Measurements from ENCODE around the gene CDR2.
A peak's percentile ranks its signal among the peaks of the same experiment; 100 is the strongest.
"Not testable (repeated sequence)": the region's sequence is repeated elsewhere in the genome, so short reads cannot be mapped to it uniquely, and the experiment has no call there.

CDR2 gene

GRCh38 chr16:22372882-22373661, 1.3 kb downstream of the CDR2 start:
- DNase-seq (ENCODE audit: low read depth), result no peak
- peak overlapping the region; percentile 72 for H3K4me3 ChIP-seq (ENCODE audit: low read depth, low read length)
- no peak for TF ChIP-seq CTCF (IDR thresholded peaks at IDR 0.05; ENCODE audit: insufficient read depth, low read depth, low read length, missing control alignments)

- no peak overlapping the region for H3K4me3 ChIP-seq (ENCODE audit: low read depth, low read length)
- no peak for TF ChIP-seq CTCF (IDR thresholded peaks at IDR 0.05; ENCODE audit: insufficient read depth, low read depth, low read length, missing control alignments)
- no peak for DNase-seq (ENCODE audit: low read depth)
Measured at GRCh38 chr16:22370038-22370820, 4.2 kb downstream of the CDR2 start.

DNA sequence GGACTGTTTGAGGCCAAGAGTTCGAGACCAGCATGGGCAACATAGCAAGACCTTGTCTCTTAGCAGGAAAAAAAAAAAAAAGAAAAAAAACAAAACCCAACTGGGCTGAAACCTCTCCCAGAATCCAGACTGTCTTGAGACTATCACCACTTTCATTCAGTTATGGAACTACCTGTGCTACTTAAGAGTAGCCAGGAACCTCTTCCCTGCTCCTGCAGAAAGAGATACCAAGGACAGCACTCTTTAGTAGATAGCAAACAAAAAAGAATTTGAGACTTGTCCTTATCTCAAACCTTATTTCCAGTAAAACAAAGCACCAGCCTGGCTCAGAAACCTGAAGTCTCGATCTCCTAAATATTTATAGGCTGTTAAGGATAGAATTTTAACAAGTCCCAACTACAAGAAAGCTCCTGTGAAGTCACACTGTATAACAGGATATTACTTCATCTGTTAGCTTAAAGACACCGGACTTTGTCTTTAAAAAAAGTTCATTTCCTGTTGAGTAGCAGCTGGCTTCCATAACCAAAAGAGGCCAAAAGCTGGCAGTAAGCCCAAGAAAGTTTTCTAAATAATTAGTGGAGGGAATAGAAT, 5.1 kb downstream of the CDR2 start:
- no peak for TF ChIP-seq CTCF (IDR thresholded peaks at IDR 0.05; ENCODE audit: insufficient read depth, low read depth, low read length, missing control alignments)
- peak; percentile 37 for DNase-seq (ENCODE audit: low read depth)
- no peak overlapping the region for H3K4me3 ChIP-seq (ENCODE audit: low read depth, low read length)

DNA sequence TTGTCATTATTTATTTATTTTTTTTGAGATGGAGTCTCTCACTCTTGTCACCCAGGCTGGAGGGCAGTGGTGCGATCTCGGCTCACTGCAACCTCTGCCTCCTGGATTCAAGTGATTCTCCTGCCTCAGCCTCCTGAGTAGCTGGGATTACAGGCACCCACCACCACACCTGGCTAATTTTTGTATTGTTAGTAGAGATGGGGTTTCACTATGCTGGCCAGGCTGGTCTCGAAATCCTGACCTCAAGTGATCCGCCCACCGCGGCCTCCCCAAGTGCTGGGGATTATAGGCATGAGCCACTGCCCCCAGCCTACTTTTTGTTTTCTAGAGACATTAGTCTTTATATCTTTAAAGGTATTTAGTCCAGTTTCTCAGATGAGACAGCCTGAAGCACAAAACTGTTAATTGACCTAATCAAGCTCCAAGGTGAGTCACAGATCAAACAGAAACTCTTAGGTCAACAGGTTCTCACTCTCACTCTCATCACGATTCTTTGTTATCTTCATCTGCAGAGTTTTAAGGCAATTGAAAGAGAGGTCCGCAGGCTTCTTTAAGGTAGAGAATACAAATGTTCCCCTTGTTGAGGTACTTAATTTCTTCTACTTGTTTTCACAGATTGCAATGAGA, 6.1 kb downstream of the CDR2 start:
- DNase-seq (ENCODE audit: low read depth), result not testable (repeated sequence)

DNA sequence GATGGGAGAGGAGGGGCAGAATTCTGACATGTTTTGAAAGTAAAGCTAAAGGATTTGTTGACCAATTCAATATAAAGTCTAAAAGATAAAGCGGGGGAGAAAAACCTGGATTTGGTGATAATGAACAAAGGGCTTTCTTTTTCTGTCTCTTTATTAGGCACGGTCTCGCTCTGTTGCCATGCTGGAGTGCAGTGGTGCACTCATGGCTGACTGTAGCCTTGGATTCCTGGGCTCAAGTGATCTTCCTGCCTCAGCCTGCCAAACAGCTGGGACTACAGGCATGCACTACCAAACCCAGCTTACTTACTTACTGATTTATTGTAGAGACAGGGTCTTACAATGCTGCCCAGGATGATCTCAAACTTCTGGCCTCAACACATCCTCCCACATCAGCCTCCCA, 7.5 kb downstream of the CDR2 start:
- no peak overlapping the region for H3K4me3 ChIP-seq (ENCODE audit: low read depth, low read length)
- no peak for TF ChIP-seq CTCF (IDR thresholded peaks at IDR 0.05; ENCODE audit: insufficient read depth, low read depth, low read length, missing control alignments)
- no peak for DNase-seq (ENCODE audit: low read depth)

More for the DNA sequence above, 6.1 kb downstream of the CDR2 start:
- not testable (repeated sequence) for H3K4me3 ChIP-seq (ENCODE audit: low read depth, low read length)

GRCh38 chr16:22366371-22366770, 8.0 kb downstream of the CDR2 start:
- no peak for TF ChIP-seq CTCF (IDR thresholded peaks at IDR 0.05; ENCODE audit: insufficient read depth, low read depth, low read length, missing control alignments)
- DNase-seq (ENCODE audit: low read depth), result no peak
- H3K4me3 ChIP-seq (ENCODE audit: low read depth, low read length), result no peak overlapping the region

- TF ChIP-seq CTCF (IDR thresholded peaks at IDR 0.05; ENCODE audit: insufficient read depth, low read depth, low read length, missing control alignments), result no peak
- DNase-seq (ENCODE audit: low read depth), result no peak
Measured at GRCh38 chr16:22364241-22364640, 10.2 kb downstream of the CDR2 start.

More at GRCh38 chr16:22364241-22364640, 10.2 kb downstream of the CDR2 start:
- no peak overlapping the region for H3K4me3 ChIP-seq (ENCODE audit: low read depth, low read length)
